Neuron (in vitro differentiated cells): ENCODE measurements around the gene GEMIN4.
A peak's percentile ranks its signal among the peaks of the same experiment; 100 is the strongest.

ENCODE experiments used
- H2AFZ ChIP-seq: one replicate; pipeline ENCODE4 v1.6.1; 2013; ENCODE audit warnings: low read depth, mild to moderate bottlenecking, inconsistent platforms, low read length, moderate library complexity
- H3K27me3 ChIP-seq: one replicate; pipeline ENCODE4 v1.6.1; 2013; ENCODE audit warnings: low read length; ENCODE audit not compliant: insufficient read depth
- H3K36me3 ChIP-seq: one replicate; pipeline ENCODE4 v1.6.1; 2013; ENCODE audit warnings: low read length; ENCODE audit not compliant: insufficient read depth
- H3K4me1 ChIP-seq: one replicate; pipeline ENCODE4 v1.6.1; 2013; ENCODE audit warnings: low read length; ENCODE audit not compliant: insufficient read depth
- H3K4me3 ChIP-seq: 2 replicates; pipeline ENCODE4 v1.5.1; 2013; ENCODE audit warnings: mild to moderate bottlenecking, low read length, moderate library complexity
- H3K9me3 ChIP-seq: one replicate; pipeline ENCODE4 v1.6.1; 2013; ENCODE audit warnings: low read length

GEMIN4 gene

GRCh38 chr17:745406-745805 lies 6.7 kb downstream of the GEMIN4 start:
- Histone ChIP-seq H3K9me3 (peaks cover 14% of the 10 kb centered on the region), H3K36me3 (peaks cover 77% of the 10 kb centered on the region), H3K4me1 (no peaks in the 10 kb centered on the region), H3K27me3 (no peaks in the 10 kb centered on the region), H2AFZ (no peak overlapping the region), H3K4me3 (no peak overlapping the region)

- peaks cover 82% of the 10 kb centered on the region for H3K36me3 ChIP-seq
- peaks cover 14% of the 10 kb centered on the region for H3K9me3 ChIP-seq
- no peak overlapping the region for H3K4me3 ChIP-seq
- H2AFZ ChIP-seq, result no peak overlapping the region
- H3K27me3 ChIP-seq, result no peaks in the 10 kb centered on the region
- peaks cover 3% of the 10 kb centered on the region for H3K4me1 ChIP-seq
Measured at GRCh38 chr17:744937-745336, 7.1 kb downstream of the GEMIN4 start.

DNA sequence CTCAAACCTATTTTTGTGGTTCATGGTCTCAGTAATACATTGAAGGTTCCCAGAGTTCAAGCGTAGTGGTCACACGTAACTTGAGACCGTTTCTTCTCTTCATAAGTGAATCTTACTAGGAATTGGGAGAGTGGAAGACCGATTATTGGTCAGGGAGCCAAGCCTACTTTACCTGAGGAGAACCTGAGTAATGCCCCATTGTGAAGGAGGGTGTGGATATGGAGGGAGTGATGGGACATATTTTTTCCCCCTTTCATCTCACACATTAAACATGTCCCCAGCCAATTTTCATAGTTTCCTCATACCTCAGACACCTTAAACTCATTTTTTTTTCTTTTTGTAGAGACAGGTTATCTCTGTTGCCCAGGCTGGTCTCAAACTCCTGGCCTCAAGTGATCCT lies 8.9 kb downstream of the GEMIN4 start:
- peaks cover 6% of the 10 kb centered on the region for H3K9me3 ChIP-seq
- no peak overlapping the region for H2AFZ ChIP-seq
- H3K27me3 ChIP-seq, result no peaks in the 10 kb centered on the region
- H3K4me1 ChIP-seq, result peaks cover 3% of the 10 kb centered on the region
- peaks cover 84% of the 10 kb centered on the region for H3K36me3 ChIP-seq
- H3K4me3 ChIP-seq, result no peak overlapping the region

- no peaks in the 10 kb centered on the region for H3K27me3 ChIP-seq
- H3K4me1 ChIP-seq, result peaks cover 3% of the 10 kb centered on the region
- H3K36me3 ChIP-seq, result peaks cover 82% of the 10 kb centered on the region
- H3K4me3 ChIP-seq, result no peak overlapping the region
- H3K9me3 ChIP-seq, result peaks cover 3% of the 10 kb centered on the region
- H2AFZ ChIP-seq, result no peak overlapping the region
Measured at GRCh38 chr17:742147-742793, 9.8 kb downstream of the GEMIN4 start.

GRCh38 chr17:740240-741017 lies 11.6 kb downstream of the GEMIN4 start:
- no peaks in the 10 kb centered on the region for H3K9me3 ChIP-seq
- no peak overlapping the region for H3K4me3 ChIP-seq
- H3K4me1 ChIP-seq, result peaks cover 3% of the 10 kb centered on the region
- no peaks in the 10 kb centered on the region for H3K27me3 ChIP-seq
- H2AFZ ChIP-seq, result no peak overlapping the region
- H3K36me3 ChIP-seq, result peaks cover 67% of the 10 kb centered on the region

- H3K36me3 ChIP-seq, result peaks cover 44% of the 10 kb centered on the region
- H3K4me1 ChIP-seq, result peaks cover 14% of the 10 kb centered on the region
Measured at GRCh38 chr17:737561-738113, 14.4 kb downstream of the GEMIN4 start.

GRCh38 chr17:733743-734142 lies 18.3 kb downstream of the GEMIN4 start:
- Histone ChIP-seq H3K9me3 (no peaks in the 10 kb centered on the region), H3K4me1 (peaks cover 11% of the 10 kb centered on the region), H2AFZ (peak overlapping the region; percentile 90), H3K4me3 (peak overlapping the region; percentile 66), H3K36me3 (peaks cover 20% of the 10 kb centered on the region), H3K27me3 (no peaks in the 10 kb centered on the region)

More at GRCh38 chr17:737561-738113, 14.4 kb downstream of the GEMIN4 start:
- Histone ChIP-seq H3K27me3 (no peaks in the 10 kb centered on the region), H2AFZ (no peak overlapping the region), H3K4me3 (no peak overlapping the region), H3K9me3 (no peaks in the 10 kb centered on the region)

DNA sequence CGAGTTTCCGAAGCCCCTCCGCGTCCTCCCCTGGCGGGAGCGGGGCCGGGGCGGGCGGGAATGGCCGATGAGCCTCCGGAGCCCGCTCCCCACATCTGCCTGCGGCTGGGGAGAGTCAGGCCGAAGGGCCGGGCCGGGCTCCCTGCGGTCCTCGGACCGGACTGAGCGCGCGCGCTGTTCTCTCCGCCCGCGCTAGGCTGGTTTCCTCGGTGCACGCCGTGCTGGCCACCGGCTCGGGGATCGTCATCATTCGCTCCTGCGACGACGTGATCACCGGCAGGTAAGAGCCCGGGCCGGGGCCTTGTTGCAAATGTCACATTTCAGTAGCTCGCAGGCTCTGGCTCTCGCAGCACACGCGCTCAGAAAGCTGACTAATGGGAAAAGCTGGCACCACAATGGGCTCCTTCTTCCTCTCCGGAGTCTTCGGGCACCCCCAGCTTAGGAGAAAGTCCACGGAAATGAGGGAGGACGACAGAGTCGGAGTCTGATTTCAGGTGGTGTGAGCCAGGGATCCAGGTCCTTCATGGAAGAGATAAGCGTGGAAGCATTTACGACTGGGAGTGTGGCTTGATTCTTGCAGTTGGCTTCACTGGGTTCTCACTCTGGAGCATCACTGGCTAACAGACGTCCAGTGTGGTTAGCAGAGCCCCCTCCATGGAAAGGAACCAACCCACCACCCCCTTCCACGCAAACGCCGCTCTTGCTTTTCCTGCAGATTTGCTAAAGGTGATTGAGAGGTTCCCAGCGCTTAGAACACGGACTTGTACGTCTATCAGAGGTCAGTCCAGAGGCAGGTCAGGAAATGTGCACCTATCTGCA lies 19.0 kb downstream of the GEMIN4 start:
- H3K4me3 ChIP-seq, result peak overlapping the region; percentile 66
- no peaks in the 10 kb centered on the region for H3K27me3 ChIP-seq
- H3K36me3 ChIP-seq, result peaks cover 17% of the 10 kb centered on the region
- H2AFZ ChIP-seq, result peak overlapping the region; percentile 90
- H3K9me3 ChIP-seq, result no peaks in the 10 kb centered on the region
- peaks cover 11% of the 10 kb centered on the region for H3K4me1 ChIP-seq

GRCh38 chr17:732067-732901 lies 19.8 kb downstream of the GEMIN4 start, which contains the start of gene TLCD3A:
TSS of gene TLCD3A (plus strand) at chr17:732596. CDS start at chr17:732648, 52 bp downstream.
- peak within 1 kb of the TSS; percentile 90 for H2AFZ ChIP-seq
- H3K9me3 ChIP-seq, result peaks cover 2% of the 10 kb centered on the region
- H3K4me3 ChIP-seq, result peak within 1 kb of the TSS; percentile 66
- H3K27me3 ChIP-seq, result no peaks in the 10 kb centered on the region
- H3K36me3 ChIP-seq, result peaks cover 11% of the 10 kb centered on the region
- H3K4me1 ChIP-seq, result peaks cover 11% of the 10 kb centered on the region

DNA sequence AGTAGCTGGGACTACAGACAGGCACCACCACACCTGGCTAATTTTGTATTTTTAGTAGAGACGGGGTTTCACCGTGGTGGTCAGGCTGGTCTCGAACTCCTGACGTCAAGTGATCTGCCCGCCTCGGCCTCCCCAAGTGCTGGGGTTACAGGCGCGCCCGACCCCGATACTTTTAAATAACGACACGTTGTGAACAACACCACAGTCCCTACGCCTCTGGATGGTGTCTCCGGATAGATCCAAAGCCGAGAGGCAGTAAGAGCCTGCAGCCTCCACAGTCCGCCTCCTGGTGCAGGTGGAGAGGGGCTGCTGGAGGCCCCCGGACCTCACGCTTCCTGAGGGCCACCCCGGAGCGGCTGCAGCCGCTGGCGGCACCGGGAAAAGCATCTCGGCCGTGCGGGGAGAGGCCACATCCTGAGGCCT lies 20.4 kb downstream of the GEMIN4 start:
- H3K36me3 ChIP-seq, result peaks cover 10% of the 10 kb centered on the region
- H3K4me1 ChIP-seq, result peaks cover 14% of the 10 kb centered on the region
- peak overlapping the region; percentile 90 for H2AFZ ChIP-seq
- peaks cover 2% of the 10 kb centered on the region for H3K9me3 ChIP-seq
- H3K27me3 ChIP-seq, result no peaks in the 10 kb centered on the region
- peak overlapping the region; percentile 66 for H3K4me3 ChIP-seq

DNA sequence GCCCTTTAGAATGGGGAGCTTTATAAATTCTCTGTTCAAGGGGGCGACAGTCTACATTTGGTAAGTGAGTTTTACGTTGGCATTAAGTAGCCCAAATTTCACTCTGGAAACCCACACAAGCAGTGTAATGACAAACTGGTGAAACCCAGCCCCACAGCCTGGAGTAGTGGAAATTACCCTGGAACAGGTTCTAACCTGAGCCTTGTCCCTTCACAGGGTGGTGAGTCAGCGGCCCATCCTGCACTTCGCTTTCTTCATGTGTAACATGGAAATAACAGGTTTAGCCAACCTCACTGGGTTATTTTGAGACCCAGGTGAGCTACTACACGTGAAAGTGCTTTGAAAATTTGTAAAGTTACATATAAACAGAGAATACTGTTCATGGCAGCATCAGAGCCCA lies 23.2 kb downstream of the GEMIN4 start:
- no peak overlapping the region for H3K4me3 ChIP-seq
- H3K4me1 ChIP-seq, result peaks cover 12% of the 10 kb centered on the region
- H3K27me3 ChIP-seq, result no peaks in the 10 kb centered on the region
- H2AFZ ChIP-seq, result no peak overlapping the region
- H3K9me3 ChIP-seq, result peaks cover 2% of the 10 kb centered on the region
- H3K36me3 ChIP-seq, result peaks cover 3% of the 10 kb centered on the region

DNA sequence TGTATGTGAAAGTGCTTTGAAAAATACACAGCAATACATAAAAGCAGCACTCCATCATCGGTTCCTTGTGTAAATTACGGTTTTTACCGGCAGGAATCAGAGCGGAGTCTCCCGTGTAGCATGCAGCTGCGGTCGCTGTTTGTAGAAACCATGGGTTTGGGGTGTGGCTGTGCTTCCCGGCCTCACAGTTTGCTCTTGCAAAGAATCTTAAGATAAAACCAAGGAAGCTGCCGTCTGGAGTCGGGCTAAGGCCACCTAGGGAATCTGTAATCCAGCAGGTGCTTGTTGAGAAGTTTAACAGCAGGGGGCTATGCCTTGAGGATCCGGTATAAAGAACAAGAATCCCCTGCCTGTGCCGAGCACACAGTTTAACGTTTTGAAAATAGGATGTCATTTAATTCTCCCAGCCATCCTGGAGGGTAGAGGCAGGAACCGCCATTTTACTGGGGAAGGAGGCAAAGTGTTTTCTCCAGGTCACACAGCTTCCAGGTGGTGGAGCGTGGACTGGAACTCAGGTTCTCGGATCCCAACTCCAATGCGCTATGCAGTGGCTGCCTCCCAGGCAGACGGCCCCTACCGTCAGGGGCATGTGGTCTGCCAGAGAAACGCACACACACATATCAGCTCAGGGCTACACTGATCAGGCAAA lies 25.7 kb downstream of the GEMIN4 start:
- H3K36me3 ChIP-seq, result peaks cover 3% of the 10 kb centered on the region
- H3K4me3 ChIP-seq, result no peak overlapping the region
- no peak overlapping the region for H2AFZ ChIP-seq
- H3K27me3 ChIP-seq, result no peaks in the 10 kb centered on the region
- peaks cover 4% of the 10 kb centered on the region for H3K4me1 ChIP-seq
- peaks cover 2% of the 10 kb centered on the region for H3K9me3 ChIP-seq
